ENCODE measurements around the gene SNAP23. TPM values are rescaled to one million over a fixed set of nuclear protein-coding genes. Genes with fewer than 3 reads are reported as not detected.

SNAP23 gene
- total RNA-seq, 4 donors from 2014 or later, result 19.9 to 102 (median 70.7) TPM

GRCh38 chr15:42575188-42576039, 80.0 kb downstream of the SNAP23 start, which contains the start of gene STARD9:
TSS of gene STARD9 (plus strand) at chr15:42575606. CDS start at chr15:42575716, 110 bp downstream.
- intact Hi-C loops (cut with DNase I; ENCODE audit: low total_unique reads) (no loop called here), in situ Hi-C loops (cut with MboI; ENCODE audit: low pct_ligation_motif_present in 1 of 4, low pct_unique_long_range_greater_than_20kb in 1 of 4, low sequenced_read_pairs in 3 of 4) (no loop called here)

GRCh38 chr15:42576040-42576594, 80.7 kb downstream of the SNAP23 start:
- DNase-seq, result no peak
- Histone ChIP-seq H3K36me3 (no peaks in the 10 kb centered on the region), H3K27ac (peak overlapping the region; percentile 87 to 95 (median 88)), H3K4me3 (peak overlapping the region; percentile 50 to 80 (median 70)), H3K4me1 (peaks cover 9 to 38% (median 25%) of the 10 kb centered on the region in 4 donors), H3K27me3 (peaks cover 7% of the 10 kb centered on the region), H3K9me3 (no peaks in the 10 kb centered on the region)
- no peak for TF ChIP-seq POLR2AphosphoS5 (IDR thresholded peaks at IDR 0.05)
- no peak for TF ChIP-seq CTCF (IDR thresholded peaks at IDR 0.05)
- TF ChIP-seq POLR2A (IDR thresholded peaks at IDR 0.05), result no peak
- TF ChIP-seq EP300 (IDR thresholded peaks at IDR 0.05; ENCODE audit: low read depth), result no peak
- intact Hi-C loops (cut with DNase I; ENCODE audit: low total_unique reads) (no loop called here), in situ Hi-C loops (cut with MboI; ENCODE audit: low pct_ligation_motif_present in 1 of 4, low pct_unique_long_range_greater_than_20kb in 1 of 4, low sequenced_read_pairs in 3 of 4) (no loop called here)
- 11 to 40% methylated on average over 5 to 16 of the region's 16 CpGs for WGBS, 2 donors (ENCODE audit: low coverage in 1 of 2)

More at GRCh38 chr15:42575188-42576039, 80.0 kb downstream of the SNAP23 start, which contains the start of gene STARD9:
- peak within 1 kb of the TSS; percentile 50 to 80 (median 70) for H3K4me3 ChIP-seq
- H3K36me3 ChIP-seq, result no peaks in the 10 kb centered on the region
- peak; percentile 98 for DNase-seq
- peaks cover 9 to 33% (median 20%) of the 10 kb centered on the region in 4 donors for H3K4me1 ChIP-seq
- WGBS, 2 donors (ENCODE audit: low coverage in 1 of 2), result 1% methylated on average over 53 of the region's 95 CpGs; no CpG with 5 or more reads in 1 of the 2 donors
- H3K27ac ChIP-seq, result peak within 1 kb of the TSS; percentile 87 to 95 (median 88)
- H3K27me3 ChIP-seq, result peaks cover 7% of the 10 kb centered on the region
- TF ChIP-seq POLR2AphosphoS5 (IDR thresholded peaks at IDR 0.05) (peak; percentile 64 to 88 (median 65)), EP300 (IDR thresholded peaks at IDR 0.05; ENCODE audit: low read depth) (no peak), CTCF (IDR thresholded peaks at IDR 0.05) (no peak), POLR2A (IDR thresholded peaks at IDR 0.05) (peak; percentile 41)
- H3K9me3 ChIP-seq, result no peaks in the 10 kb centered on the region

GRCh38 chr15:42576776-42577175, 81.3 kb downstream of the SNAP23 start:
- Histone ChIP-seq H3K27ac (peak overlapping the region; percentile 87 to 95 (median 88)), H3K4me1 (peaks cover 11 to 42% (median 30%) of the 10 kb centered on the region in 4 donors)

More at GRCh38 chr15:42576776-42577175, 81.3 kb downstream of the SNAP23 start:
- no peak for TF ChIP-seq EP300 (IDR thresholded peaks at IDR 0.05; ENCODE audit: low read depth)
- no peak for TF ChIP-seq CTCF (IDR thresholded peaks at IDR 0.05)
- TF ChIP-seq POLR2A (IDR thresholded peaks at IDR 0.05), result no peak
- TF ChIP-seq POLR2AphosphoS5 (IDR thresholded peaks at IDR 0.05), result no peak
- no peaks in the 10 kb centered on the region for H3K36me3 ChIP-seq
- peak overlapping the region in 1 of 4 donors; percentile 74 for H3K4me3 ChIP-seq
- intact Hi-C loops (cut with DNase I; ENCODE audit: low total_unique reads), result no loop called here
- peaks cover 7% of the 10 kb centered on the region for H3K27me3 ChIP-seq
- in situ Hi-C loops (cut with MboI; ENCODE audit: low pct_ligation_motif_present in 1 of 4, low pct_unique_long_range_greater_than_20kb in 1 of 4, low sequenced_read_pairs in 3 of 4), result no loop called here
- H3K9me3 ChIP-seq, result no peaks in the 10 kb centered on the region
- DNase-seq, result no peak
- WGBS, 2 donors (ENCODE audit: low coverage in 1 of 2), result 50 to 73% methylated on average over 1 of the region's 1 CpG

Measured in transverse colon (tissue), 4 donors.